KMS-11 (cell line): ENCODE results near the gene TSC22D1.
A peak's percentile ranks its signal among the peaks of the same experiment; 100 is the strongest.

Experiments used
- H2AFZ ChIP-seq: fragments of 200-600 bp; sonication (generic); 2 replicates; pipeline ENCODE4 v1.6.1; 2016; ENCODE audit warnings: antibody characterized with exemption, mixed run types, low read depth
- H3K27ac ChIP-seq: fragments of 200-600 bp; sonication (generic); 2 replicates; pipeline ENCODE4 v1.6.1; 2016; ENCODE audit warnings: mild to moderate bottlenecking, mixed run types
- H3K27me3 ChIP-seq: fragments of 200-600 bp; sonication (generic); 2 replicates; pipeline ENCODE4 v1.6.1; 2017; ENCODE audit warnings: mild to moderate bottlenecking, low read depth, mixed run types, moderate library complexity; ENCODE audit not compliant: insufficient read depth
- H3K36me3 ChIP-seq: fragments of 200-600 bp; sonication (generic); 2 replicates; pipeline ENCODE4 v1.6.1; 2017; ENCODE audit warnings: mild to moderate bottlenecking, mixed run types; ENCODE audit not compliant: insufficient read depth
- H3K4me1 ChIP-seq: fragments of 200-600 bp; sonication (generic); 2 replicates; pipeline ENCODE4 v1.6.1; 2016; ENCODE audit warnings: mild to moderate bottlenecking, low read depth, mixed run types; ENCODE audit not compliant: poor library complexity, severe bottlenecking
- H3K4me2 ChIP-seq: fragments of 200-600 bp; sonication (generic); 2 replicates; pipeline ENCODE4 v1.7.0; 2016; ENCODE audit warnings: mild to moderate bottlenecking, mixed run types
- H3K4me3 ChIP-seq: fragments of 200-600 bp; sonication (generic); IDR thresholded peaks from 2 replicates; pipeline ENCODE4 v1.6.1; 2017; ENCODE audit warnings: low read depth, low read length, mixed read lengths; ENCODE audit not compliant: insufficient read depth
- H3K79me2 ChIP-seq: fragments of 200-600 bp; sonication (generic); 2 replicates; pipeline ENCODE4 v1.6.1; 2016; ENCODE audit warnings: low read depth, mixed run types; ENCODE audit not compliant: insufficient read depth
- H3K9ac ChIP-seq: fragments of 200-600 bp; sonication (generic); 2 replicates; pipeline ENCODE4 v1.6.1; 2016; ENCODE audit warnings: mild to moderate bottlenecking, mixed run types
- H4K20me1 ChIP-seq: fragments of 200-600 bp; sonication (generic); 2 replicates; pipeline ENCODE4 v1.6.1; 2016; ENCODE audit warnings: mild to moderate bottlenecking, mixed run types; ENCODE audit not compliant: insufficient read depth
- CTCF ChIP-seq: fragments of 200-600 bp; sonication (generic); conservative IDR thresholded peaks from 2 replicates; pipeline ENCODE4 v1.6.1; 2017; ENCODE audit warnings: low read depth, mild to moderate bottlenecking, antibody characterized with exemption, low read length, moderate library complexity, mixed read lengths

TSC22D1 gene

GRCh38 chr13:44591316-44591715 lies 15.2 kb upstream of the TSC22D1 start:
- Histone ChIP-seq H3K79me2 (no peaks in the 10 kb centered on the region), H3K9ac (no peak overlapping the region), H2AFZ (no peak overlapping the region), H3K27ac (no peak overlapping the region), H3K36me3 (no peaks in the 10 kb centered on the region), H4K20me1 (no peaks in the 10 kb centered on the region), H3K4me1 (no peaks in the 10 kb centered on the region), H3K27me3 (no peaks in the 10 kb centered on the region), H3K4me2 (no peak overlapping the region), H3K4me3 (no peak overlapping the region)
- TF ChIP-seq CTCF, result no peak

- Histone ChIP-seq H3K4me2 (no peak overlapping the region), H2AFZ (no peak overlapping the region), H3K36me3 (no peaks in the 10 kb centered on the region), H3K27me3 (no peaks in the 10 kb centered on the region), H3K4me1 (peaks cover 12% of the 10 kb centered on the region), H3K9ac (no peak overlapping the region), H3K27ac (no peak overlapping the region), H3K4me3 (no peak overlapping the region), H4K20me1 (no peaks in the 10 kb centered on the region), H3K79me2 (no peaks in the 10 kb centered on the region)
- no peak for TF ChIP-seq CTCF
Observed at GRCh38 chr13:44583137-44583536, 7.0 kb upstream of the TSC22D1 start.

- H3K79me2 ChIP-seq, result peaks cover 12% of the 10 kb centered on the region; the same call in 1 of the 2 replicates
- peak overlapping the region; percentile 99 for H3K9ac ChIP-seq
- peak overlapping the region; percentile 99 for H3K27ac ChIP-seq
- no peaks in the 10 kb centered on the region for H4K20me1 ChIP-seq
- no peaks in the 10 kb centered on the region for H3K36me3 ChIP-seq
- no peaks in the 10 kb centered on the region for H3K27me3 ChIP-seq
- H3K4me3 ChIP-seq, result no peak overlapping the region
- no peak for TF ChIP-seq CTCF
- peak overlapping the region; percentile 64 for H2AFZ ChIP-seq
- H3K4me2 ChIP-seq, result peak overlapping the region; percentile 92
- H3K4me1 ChIP-seq, result peaks cover 33% of the 10 kb centered on the region
Observed at GRCh38 chr13:44578067-44578400, 1.9 kb upstream of the TSC22D1 start.

- H3K36me3 ChIP-seq, result no peaks in the 10 kb centered on the region
- peaks cover 12% of the 10 kb centered on the region; the same call in 1 of the 2 replicates for H3K79me2 ChIP-seq
- H3K4me1 ChIP-seq, result peaks cover 39% of the 10 kb centered on the region
- H4K20me1 ChIP-seq, result no peaks in the 10 kb centered on the region
- no peak overlapping the region for H3K4me3 ChIP-seq
- H3K4me2 ChIP-seq, result peak overlapping the region; percentile 92; the same call in 1 of the 2 replicates
- peak overlapping the region; percentile 99 for H3K9ac ChIP-seq
- H3K27me3 ChIP-seq, result no peaks in the 10 kb centered on the region
- peak overlapping the region; percentile 99 for H3K27ac ChIP-seq
- TF ChIP-seq CTCF, result no peak
- H2AFZ ChIP-seq, result peak overlapping the region; percentile 64
Observed at GRCh38 chr13:44577236-44578066, 1.3 kb upstream of the TSC22D1 start.
